ENCODE measurements around the gene TEX48.

The TEX48 gene

GRCh38 chr9:114643001-114643400 lies 39.0 kb downstream of the TEX48 start:
- H3K27me3 ChIP-seq (ENCODE audit: low read length), result no peaks in the 10 kb centered on the region
- H4K20me1 ChIP-seq (ENCODE audit: low read depth, low read length), result no peaks in the 10 kb centered on the region
- no peak overlapping the region for H3K9ac ChIP-seq (ENCODE audit: low read length)
- no peaks in the 10 kb centered on the region for H3K9me2 ChIP-seq (replicated peaks; ENCODE audit: insufficient read depth, low read length)
- peaks cover 9% of the 10 kb centered on the region; the same call in 1 of the 2 replicates for H3K36me3 ChIP-seq (ENCODE audit: low read length)
- H3K4me2 ChIP-seq (ENCODE audit: low read depth, low read length, poor library complexity, severe bottlenecking), result no peak overlapping the region
- H2AFZ ChIP-seq (ENCODE audit: low read depth, low read length, severe bottlenecking), result no peak overlapping the region
- H3K4me3 ChIP-seq (ENCODE audit: insufficient read depth, low read length, poor library complexity, severe bottlenecking), result no peak overlapping the region
- H3K9me3 ChIP-seq (ENCODE audit: insufficient read depth, low read length), result no peaks in the 10 kb centered on the region
- no peak for TF ChIP-seq EZH2phosphoT487 (conservative IDR thresholded peaks at IDR 0.05; ENCODE audit: low read length)
- TF ChIP-seq, protein P1, sequence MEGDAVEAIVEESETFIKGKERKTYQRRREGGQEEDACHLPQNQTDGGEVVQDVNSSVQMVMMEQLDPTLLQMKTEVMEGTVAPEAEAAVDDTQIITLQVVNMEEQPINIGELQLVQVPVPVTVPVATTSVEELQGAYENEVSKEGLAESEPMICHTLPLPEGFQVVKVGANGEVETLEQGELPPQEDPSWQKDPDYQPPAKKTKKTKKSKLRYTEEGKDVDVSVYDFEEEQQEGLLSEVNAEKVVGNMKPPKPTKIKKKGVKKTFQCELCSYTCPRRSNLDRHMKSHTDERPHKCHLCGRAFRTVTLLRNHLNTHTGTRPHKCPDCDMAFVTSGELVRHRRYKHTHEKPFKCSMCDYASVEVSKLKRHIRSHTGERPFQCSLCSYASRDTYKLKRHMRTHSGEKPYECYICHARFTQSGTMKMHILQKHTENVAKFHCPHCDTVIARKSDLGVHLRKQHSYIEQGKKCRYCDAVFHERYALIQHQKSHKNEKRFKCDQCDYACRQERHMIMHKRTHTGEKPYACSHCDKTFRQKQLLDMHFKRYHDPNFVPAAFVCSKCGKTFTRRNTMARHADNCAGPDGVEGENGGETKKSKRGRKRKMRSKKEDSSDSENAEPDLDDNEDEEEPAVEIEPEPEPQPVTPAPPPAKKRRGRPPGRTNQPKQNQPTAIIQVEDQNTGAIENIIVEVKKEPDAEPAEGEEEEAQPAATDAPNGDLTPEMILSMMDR (IDR thresholded peaks at IDR 0.05; ENCODE audit: insufficient read depth, low read length, poor library complexity, severe bottlenecking), result no peak
- H3F3A ChIP-seq (ENCODE audit: insufficient read depth), result no peaks in the 10 kb centered on the region
- H3K79me2 ChIP-seq (ENCODE audit: insufficient read depth, low read length), result no peaks in the 10 kb centered on the region
- H3K27ac ChIP-seq (ENCODE audit: low read depth, low read length), result no peak overlapping the region

DNA sequence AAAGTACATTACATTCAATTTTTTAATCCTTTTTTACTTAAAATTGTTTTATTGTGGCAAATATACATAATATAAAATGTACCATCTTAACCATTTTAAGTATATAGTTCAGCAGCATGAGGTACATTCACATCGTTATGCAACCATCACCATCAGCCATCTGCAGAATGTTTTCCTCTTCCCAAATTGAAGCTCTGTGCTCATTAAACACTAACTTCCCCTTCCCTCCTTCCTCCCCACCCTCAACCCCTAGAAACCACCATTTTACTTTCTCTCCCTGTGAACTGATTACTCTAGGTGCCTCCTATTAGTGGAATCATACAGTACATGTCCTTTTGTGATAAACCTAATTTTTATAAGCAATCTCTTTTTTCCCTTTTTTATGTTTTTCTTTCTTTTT lies 40.0 kb downstream of the TEX48 start:
- no peaks in the 10 kb centered on the region for H4K20me1 ChIP-seq (ENCODE audit: low read depth, low read length)
- H3K79me2 ChIP-seq (ENCODE audit: insufficient read depth, low read length), result no peaks in the 10 kb centered on the region
- no peaks in the 10 kb centered on the region for H3K27me3 ChIP-seq (ENCODE audit: low read length)
- no peak overlapping the region for H3K27ac ChIP-seq (ENCODE audit: low read depth, low read length)
- no peaks in the 10 kb centered on the region for H3F3A ChIP-seq (ENCODE audit: insufficient read depth)
- no peak overlapping the region for H3K4me2 ChIP-seq (ENCODE audit: low read depth, low read length, poor library complexity, severe bottlenecking)
- no peak overlapping the region for H3K9ac ChIP-seq (ENCODE audit: low read length)
- H3K9me2 ChIP-seq (replicated peaks; ENCODE audit: insufficient read depth, low read length), result no peaks in the 10 kb centered on the region
- H3K4me3 ChIP-seq (ENCODE audit: insufficient read depth, low read length, poor library complexity, severe bottlenecking), result no peak overlapping the region
- H3K36me3 ChIP-seq (ENCODE audit: low read length), result 0 out of 2 replicates have a peak, but pooled peaks cover 5% of the 10 kb centered on the region
- H2AFZ ChIP-seq (ENCODE audit: low read depth, low read length, severe bottlenecking), result no peak overlapping the region
- no peaks in the 10 kb centered on the region for H3K9me3 ChIP-seq (ENCODE audit: insufficient read depth, low read length)
- no peak for TF ChIP-seq EZH2phosphoT487 (conservative IDR thresholded peaks at IDR 0.05; ENCODE audit: low read length)
- TF ChIP-seq, protein P1 (IDR thresholded peaks at IDR 0.05; ENCODE audit: insufficient read depth, low read length, poor library complexity, severe bottlenecking), result no peak

- Histone ChIP-seq H3K27ac (ENCODE audit: low read depth, low read length) (no peak overlapping the region), H3K9ac (ENCODE audit: low read length) (no peak overlapping the region), H3F3A (ENCODE audit: insufficient read depth) (no peaks in the 10 kb centered on the region), H3K79me2 (ENCODE audit: insufficient read depth, low read length) (no peaks in the 10 kb centered on the region), H3K4me3 (ENCODE audit: insufficient read depth, low read length, poor library complexity, severe bottlenecking) (no peak overlapping the region), H2AFZ (ENCODE audit: low read depth, low read length, severe bottlenecking) (no peak overlapping the region), H3K4me2 (ENCODE audit: low read depth, low read length, poor library complexity, severe bottlenecking) (no peak overlapping the region), H4K20me1 (ENCODE audit: low read depth, low read length) (no peaks in the 10 kb centered on the region), H3K36me3 (ENCODE audit: low read length) (0 out of 2 replicates have a peak, but pooled peaks cover 3% of the 10 kb centered on the region), H3K9me2 (replicated peaks; ENCODE audit: insufficient read depth, low read length) (no peaks in the 10 kb centered on the region), H3K27me3 (ENCODE audit: low read length) (no peaks in the 10 kb centered on the region), H3K9me3 (ENCODE audit: insufficient read depth, low read length) (no peaks in the 10 kb centered on the region)
- TF ChIP-seq EZH2phosphoT487 (conservative IDR thresholded peaks at IDR 0.05; ENCODE audit: low read length), result no peak
Observed at GRCh38 chr9:114638404-114638803, 43.6 kb downstream of the TEX48 start.

GRCh38 chr9:114634387-114634786 lies 47.6 kb downstream of the TEX48 start:
- Histone ChIP-seq H3K27ac (ENCODE audit: low read depth, low read length) (no peak overlapping the region), H3F3A (ENCODE audit: insufficient read depth) (no peaks in the 10 kb centered on the region), H3K4me2 (ENCODE audit: low read depth, low read length, poor library complexity, severe bottlenecking) (no peak overlapping the region), H2AFZ (ENCODE audit: low read depth, low read length, severe bottlenecking) (no peak overlapping the region), H3K79me2 (ENCODE audit: insufficient read depth, low read length) (no peaks in the 10 kb centered on the region), H3K36me3 (ENCODE audit: low read length) (0 out of 2 replicates have a peak, but pooled peaks cover 6% of the 10 kb centered on the region), H3K9me2 (replicated peaks; ENCODE audit: insufficient read depth, low read length) (no peaks in the 10 kb centered on the region), H3K9ac (ENCODE audit: low read length) (no peak overlapping the region), H3K4me3 (ENCODE audit: insufficient read depth, low read length, poor library complexity, severe bottlenecking) (no peak overlapping the region), H3K9me3 (ENCODE audit: insufficient read depth, low read length) (no peaks in the 10 kb centered on the region), H4K20me1 (ENCODE audit: low read depth, low read length) (no peaks in the 10 kb centered on the region), H3K27me3 (ENCODE audit: low read length) (no peaks in the 10 kb centered on the region)
- TF ChIP-seq, protein P1 (IDR thresholded peaks at IDR 0.05; ENCODE audit: insufficient read depth, low read length, poor library complexity, severe bottlenecking), result no peak
- TF ChIP-seq EZH2phosphoT487 (conservative IDR thresholded peaks at IDR 0.05; ENCODE audit: low read length), result no peak

All from SU-DHL-6 (cell line).